ENCODE data around the gene KRTAP12-1. TPM values are rescaled to one million over a fixed set of nuclear protein-coding genes. Genes with fewer than 3 reads are reported as not detected.

The KRTAP12-1 gene
- total RNA-seq, 2 experiments from 2014 or later: not detected

DNA sequence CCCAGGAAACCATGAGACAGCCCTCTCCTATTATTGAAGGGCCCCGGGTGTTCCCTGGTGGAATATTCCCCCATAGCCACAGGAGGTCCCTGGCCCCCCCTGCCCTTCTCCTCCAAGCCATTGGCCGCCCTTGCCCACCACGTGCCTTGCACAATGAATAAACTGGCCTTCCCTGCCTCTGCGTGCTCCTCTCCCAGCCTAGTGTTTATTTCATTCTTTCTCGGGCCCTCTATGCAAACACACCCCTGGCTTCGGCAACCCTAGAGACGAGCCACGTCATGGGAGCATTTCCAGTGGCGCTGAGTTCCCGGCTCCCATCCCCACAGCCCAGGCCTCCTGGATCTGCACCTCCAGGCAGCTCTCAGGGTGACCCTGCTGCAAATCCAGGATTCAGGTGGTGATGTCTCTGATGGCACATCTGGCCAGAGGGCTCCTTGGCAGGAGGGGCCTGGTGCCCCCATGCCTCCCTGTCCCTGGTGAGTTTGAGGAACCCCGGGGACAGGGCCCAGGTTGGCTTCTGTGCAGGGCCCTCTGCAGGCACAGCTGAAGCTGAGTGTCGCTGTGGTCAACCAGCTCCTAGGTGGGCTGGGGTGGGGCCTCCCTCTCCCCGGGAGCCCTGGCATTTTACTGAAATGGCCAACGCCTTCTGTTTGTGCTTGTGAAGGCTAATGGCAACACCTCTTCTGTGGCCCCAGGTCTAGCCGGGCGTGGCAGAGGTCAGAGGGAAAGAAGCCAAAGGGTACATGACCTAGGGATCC lies 21.2 kb upstream of the KRTAP12-1 start:
- ChIA-PET POLR2A (no interaction called here), CTCF (no interaction called here)
- peaks cover 86% of the 10 kb centered on the region for H3K27me3 Mint-ChIP-seq
- H3K4me1 ChIP-seq (ENCODE audit: insufficient read depth, low read length): peaks cover 12% of the 10 kb centered on the region
- no peak for ATAC-seq (ENCODE audit: poor library complexity)
- no peak overlapping the region for H3K4me3 Mint-ChIP-seq
- H3K9me3 Mint-ChIP-seq: no peaks in the 10 kb centered on the region
- H3K4me3 ChIP-seq (ENCODE audit: low read length): no peak overlapping the region
- no peak for DNase-seq
- no peaks in the 10 kb centered on the region for H3K4me1 Mint-ChIP-seq (ENCODE audit: low read depth)
- TF ChIP-seq, protein P1, sequence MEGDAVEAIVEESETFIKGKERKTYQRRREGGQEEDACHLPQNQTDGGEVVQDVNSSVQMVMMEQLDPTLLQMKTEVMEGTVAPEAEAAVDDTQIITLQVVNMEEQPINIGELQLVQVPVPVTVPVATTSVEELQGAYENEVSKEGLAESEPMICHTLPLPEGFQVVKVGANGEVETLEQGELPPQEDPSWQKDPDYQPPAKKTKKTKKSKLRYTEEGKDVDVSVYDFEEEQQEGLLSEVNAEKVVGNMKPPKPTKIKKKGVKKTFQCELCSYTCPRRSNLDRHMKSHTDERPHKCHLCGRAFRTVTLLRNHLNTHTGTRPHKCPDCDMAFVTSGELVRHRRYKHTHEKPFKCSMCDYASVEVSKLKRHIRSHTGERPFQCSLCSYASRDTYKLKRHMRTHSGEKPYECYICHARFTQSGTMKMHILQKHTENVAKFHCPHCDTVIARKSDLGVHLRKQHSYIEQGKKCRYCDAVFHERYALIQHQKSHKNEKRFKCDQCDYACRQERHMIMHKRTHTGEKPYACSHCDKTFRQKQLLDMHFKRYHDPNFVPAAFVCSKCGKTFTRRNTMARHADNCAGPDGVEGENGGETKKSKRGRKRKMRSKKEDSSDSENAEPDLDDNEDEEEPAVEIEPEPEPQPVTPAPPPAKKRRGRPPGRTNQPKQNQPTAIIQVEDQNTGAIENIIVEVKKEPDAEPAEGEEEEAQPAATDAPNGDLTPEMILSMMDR (IDR thresholded peaks at IDR 0.05): no peak
- H3K27ac Mint-ChIP-seq: no peak overlapping the region
- H3K36me3 Mint-ChIP-seq (ENCODE audit: low read depth): no peaks in the 10 kb centered on the region
- H3K9me3 ChIP-seq (ENCODE audit: control insufficient read depth in 1 of 2, insufficient read depth in 1 of 2, low read length in 2 of 2): peaks cover 7 to 43% of the 10 kb centered on the region in 2 experiments
- no peak overlapping the region for H3K27ac ChIP-seq (ENCODE audit: low read depth in 1 of 2, low read length in 2 of 2)
- peaks cover 74 to 85% of the 10 kb centered on the region in 2 experiments for H3K27me3 ChIP-seq (ENCODE audit: control insufficient read depth in 1 of 2, insufficient read depth in 2 of 2, low read length in 2 of 2)
- H3K36me3 ChIP-seq (ENCODE audit: insufficient read depth, low read length): no peaks in the 10 kb centered on the region
- intact Hi-C loops (cut with DNase I, micrococcal nuclease): no loop called here

DNA sequence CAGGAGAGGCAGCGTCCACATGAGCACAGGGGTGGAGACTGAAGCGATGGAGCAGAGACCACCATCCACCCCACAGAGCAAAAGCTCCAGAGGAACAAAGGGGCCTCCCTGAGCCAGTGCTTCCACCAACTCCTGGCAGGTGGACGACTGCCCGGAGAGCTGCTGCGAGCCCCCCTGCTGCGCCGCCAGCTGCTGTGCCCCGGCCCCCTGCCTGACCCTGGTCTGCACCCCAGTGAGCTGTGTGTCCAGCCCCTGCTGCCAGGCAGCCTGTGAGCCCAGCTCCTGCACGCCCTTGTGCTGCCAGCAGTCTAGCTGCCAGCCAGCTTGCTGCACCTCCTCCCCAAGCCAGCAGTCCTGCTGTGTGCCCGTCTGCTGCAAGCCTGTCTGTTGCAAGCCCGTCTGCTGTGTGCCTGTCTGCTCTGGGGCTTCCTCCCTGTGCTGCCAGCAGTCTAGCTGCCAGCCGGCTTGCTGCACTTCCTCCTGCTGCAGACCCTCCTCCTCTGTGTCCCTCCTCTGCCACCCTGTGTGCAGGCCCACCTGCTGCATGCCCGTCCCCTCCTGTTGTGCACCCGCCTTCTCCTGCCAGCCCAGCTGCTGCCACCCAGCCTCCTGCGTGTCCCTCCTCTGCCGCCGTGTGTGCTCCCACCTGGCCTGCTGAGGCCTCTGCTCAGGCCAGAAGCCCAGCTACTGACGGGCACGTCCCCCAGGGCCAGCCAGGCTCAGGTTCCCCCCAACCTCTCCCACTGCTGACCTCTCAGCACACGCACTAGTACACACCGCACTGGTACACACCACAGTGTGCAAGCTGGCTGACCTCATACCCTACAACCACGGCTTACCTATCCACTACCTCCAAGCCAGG lies 20.4 kb upstream of the KRTAP12-1 start:
- Histone ChIP-seq H3K36me3 (ENCODE audit: insufficient read depth, low read length) (no peaks in the 10 kb centered on the region), H3K4me3 (ENCODE audit: low read length) (no peak overlapping the region), H3K27me3 (ENCODE audit: control insufficient read depth in 1 of 2, insufficient read depth in 2 of 2, low read length in 2 of 2) (peaks cover 73 to 84% of the 10 kb centered on the region in 2 experiments), H3K27ac (ENCODE audit: low read depth in 1 of 2, low read length in 2 of 2) (no peak overlapping the region), H3K9me3 (ENCODE audit: control insufficient read depth in 1 of 2, insufficient read depth in 1 of 2, low read length in 2 of 2) (peaks cover 7 to 46% of the 10 kb centered on the region in 2 experiments), H3K4me1 (ENCODE audit: insufficient read depth, low read length) (peaks cover 6% of the 10 kb centered on the region)
- H3K27ac Mint-ChIP-seq: no peak overlapping the region
- POLR2A ChIA-PET: no interaction called here
- DNase-seq (no peak), ATAC-seq (ENCODE audit: poor library complexity) (no peak)
- H3K9me3 Mint-ChIP-seq: no peaks in the 10 kb centered on the region
- CTCF ChIA-PET: no interaction called here
- TF ChIP-seq, protein P1 (IDR thresholded peaks at IDR 0.05): no peak
- H3K36me3 Mint-ChIP-seq (ENCODE audit: low read depth): no peaks in the 10 kb centered on the region
- H3K4me3 Mint-ChIP-seq: no peak overlapping the region
- peaks cover 86% of the 10 kb centered on the region for H3K27me3 Mint-ChIP-seq
- no peaks in the 10 kb centered on the region for H3K4me1 Mint-ChIP-seq (ENCODE audit: low read depth)
- intact Hi-C loops (cut with DNase I, micrococcal nuclease): no loop called here

DNA sequence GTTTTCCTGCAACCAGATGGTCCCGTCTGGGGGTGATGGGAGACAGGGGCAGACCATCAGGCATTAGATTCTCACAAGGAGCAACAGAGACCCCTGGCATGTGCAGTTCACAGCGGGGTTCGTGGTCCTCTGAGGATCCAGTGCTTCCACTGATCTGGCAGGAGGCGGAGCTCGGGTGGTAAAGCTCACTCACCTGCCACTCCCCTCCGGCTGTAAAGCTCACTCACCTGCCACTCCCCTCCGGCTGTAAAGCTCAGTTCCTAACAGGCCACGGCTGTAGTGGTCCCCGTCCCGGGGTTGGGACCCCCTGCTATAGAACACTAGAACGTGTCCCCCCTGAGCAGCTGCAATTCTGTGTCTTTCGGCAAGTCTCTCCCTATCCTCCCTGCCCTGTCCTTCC lies 19.6 kb upstream of the KRTAP12-1 start:
- TF ChIP-seq, protein P1 (IDR thresholded peaks at IDR 0.05): no peak
- Histone ChIP-seq H3K27me3 (ENCODE audit: control insufficient read depth in 1 of 2, insufficient read depth in 2 of 2, low read length in 2 of 2) (peaks cover 72 to 82% of the 10 kb centered on the region in 2 experiments), H3K4me1 (ENCODE audit: insufficient read depth, low read length) (peaks cover 2% of the 10 kb centered on the region), H3K9me3 (ENCODE audit: control insufficient read depth in 1 of 2, insufficient read depth in 1 of 2, low read length in 2 of 2) (peaks cover 7 to 41% of the 10 kb centered on the region in 2 experiments), H3K36me3 (ENCODE audit: insufficient read depth, low read length) (no peaks in the 10 kb centered on the region), H3K4me3 (ENCODE audit: low read length) (no peak overlapping the region), H3K27ac (ENCODE audit: low read depth in 1 of 2, low read length in 2 of 2) (no peak overlapping the region)
- ATAC-seq (ENCODE audit: poor library complexity) (no peak), DNase-seq (no peak)
- no peaks in the 10 kb centered on the region for H3K9me3 Mint-ChIP-seq
- H3K27ac Mint-ChIP-seq: no peak overlapping the region
- no peaks in the 10 kb centered on the region for H3K4me1 Mint-ChIP-seq (ENCODE audit: low read depth)
- intact Hi-C loops (cut with DNase I, micrococcal nuclease): no loop called here
- no peaks in the 10 kb centered on the region for H3K36me3 Mint-ChIP-seq (ENCODE audit: low read depth)
- ChIA-PET POLR2A (no interaction called here), CTCF (no interaction called here)
- peaks cover 88% of the 10 kb centered on the region for H3K27me3 Mint-ChIP-seq
- no peak overlapping the region for H3K4me3 Mint-ChIP-seq
